HTERT RPE-1 (cell line): Measurements from ENCODE around the gene COQ6.
"Not testable (repeated sequence)": the region's sequence is repeated elsewhere in the genome, so short reads cannot be mapped to it uniquely, and the experiment has no call there.

Source experiments
- in situ Hi-C: fragments of 300-500 bp; cut with MboI; formaldehyde crosslinking; loops from 4 replicates; pipeline ENCODE4 v1.14.3; 2020; ENCODE audit warnings: low sequenced_read_pairs

The COQ6 gene

DNA sequence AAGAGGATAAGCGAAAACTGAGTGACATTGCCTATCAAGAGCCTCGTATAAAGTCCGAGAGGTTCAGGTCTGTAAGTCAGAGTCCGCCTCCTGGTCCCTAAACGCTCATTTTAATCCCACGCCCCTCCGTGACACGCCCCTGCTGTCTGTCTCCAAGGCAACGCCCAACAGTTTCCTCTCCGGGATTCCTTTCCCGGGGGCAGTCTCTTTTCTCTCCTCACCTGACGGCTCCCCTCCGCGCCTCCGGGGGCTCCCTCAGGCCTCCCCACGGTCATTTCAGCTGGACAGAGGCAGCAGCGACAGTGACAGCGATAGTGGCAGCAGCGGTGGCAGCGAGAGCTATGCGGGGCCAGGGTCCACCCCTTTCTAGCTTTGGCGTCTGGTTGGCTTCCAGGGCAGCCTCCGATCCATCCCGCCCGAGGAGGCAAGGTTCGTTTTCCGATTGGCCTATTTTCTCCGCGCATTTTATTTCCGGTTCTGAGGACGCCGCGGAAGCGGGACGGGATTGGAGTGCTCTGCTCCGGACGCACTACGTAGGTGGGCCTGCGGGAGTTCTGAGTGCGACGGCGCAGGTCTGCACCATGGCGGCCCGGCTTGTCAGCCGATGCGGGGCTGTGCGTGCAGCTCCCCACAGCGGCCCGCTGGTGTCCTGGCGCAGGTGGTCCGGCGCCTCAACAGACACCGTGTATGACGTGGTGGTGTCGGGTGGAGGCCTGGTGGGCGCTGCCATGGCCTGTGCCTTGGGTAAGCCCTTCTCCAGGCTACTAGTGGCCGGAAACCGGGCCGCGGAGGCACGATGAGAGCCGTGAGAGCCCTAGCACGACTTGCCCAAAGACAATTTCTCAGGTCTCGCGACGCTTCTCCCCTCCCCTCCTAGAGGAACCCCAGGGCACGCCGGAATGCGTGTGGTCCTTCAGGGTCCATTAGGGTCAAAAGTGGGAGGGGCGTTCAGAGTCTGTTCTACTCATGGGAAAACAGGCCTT, at the start of gene COQ6, which contains the start of gene FAM161B:
Gene COQ6, plus strand, starts transcription at position 551 of the 983 bp plus-strand sequence. Its CDS starts 31 bp downstream, at position 582.
Gene FAM161B, minus strand, starts transcription at position 343 of the 983 bp plus-strand sequence. Its CDS starts 68 bp downstream, at position 275.
- in situ Hi-C loops: no loop called here

- in situ Hi-C loops: no loop called here
Observed at GRCh38 chr14:73903028-73903427, 47.1 kb upstream of the COQ6 start.

DNA sequence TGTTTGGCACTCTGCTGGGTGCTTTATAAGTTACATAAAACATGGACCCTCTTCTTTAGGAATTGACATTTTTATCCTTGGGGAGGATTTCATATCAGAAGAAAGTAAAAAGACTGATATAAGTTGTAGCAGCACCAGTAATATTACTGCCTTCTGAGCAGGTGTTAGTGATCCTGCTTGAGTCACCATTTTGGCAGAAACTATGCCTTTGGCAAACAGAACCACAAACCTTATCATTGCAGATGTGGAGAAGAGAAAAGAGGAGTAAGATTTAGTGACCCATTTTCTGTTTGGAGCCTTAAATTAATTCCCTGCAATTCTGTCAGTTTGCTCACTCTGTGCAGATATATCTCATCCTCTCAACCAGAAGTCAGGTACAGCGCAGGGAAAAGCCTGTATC, 40.4 kb upstream of the COQ6 start:
- in situ Hi-C loops: no loop called here

- in situ Hi-C loops: no loop called here
Observed at GRCh38 chr14:73913256-73913655, 36.8 kb upstream of the COQ6 start.

DNA sequence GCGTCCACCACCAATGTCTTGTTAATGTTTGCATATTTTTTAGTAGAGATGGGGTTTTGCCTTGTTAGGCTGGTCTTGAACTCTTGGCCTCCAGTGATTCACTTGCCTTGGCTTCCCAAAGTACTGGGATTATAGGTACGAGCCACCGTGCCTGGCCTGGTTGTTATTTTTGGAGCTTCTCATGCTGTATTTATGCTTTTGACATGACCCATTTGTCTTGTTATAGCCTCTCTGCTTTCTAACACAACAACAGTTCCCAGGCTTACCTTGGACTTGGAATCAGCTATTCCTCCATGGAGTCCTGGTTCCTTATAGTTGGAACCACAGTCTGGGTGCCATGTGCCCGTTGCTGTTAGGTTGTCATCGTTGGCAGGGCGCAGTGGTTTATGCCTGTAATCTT, 33.8 kb upstream of the COQ6 start:
- in situ Hi-C loops: no loop called here

GRCh38 chr14:73919457-73919856, 30.6 kb upstream of the COQ6 start:
- in situ Hi-C loops: not testable (repeated sequence)

GRCh38 chr14:73924337-73924736, 25.8 kb upstream of the COQ6 start:
- in situ Hi-C loops: no loop called here

- in situ Hi-C loops: no loop called here
Observed at GRCh38 chr14:73935666-73936065, 14.4 kb upstream of the COQ6 start.

DNA sequence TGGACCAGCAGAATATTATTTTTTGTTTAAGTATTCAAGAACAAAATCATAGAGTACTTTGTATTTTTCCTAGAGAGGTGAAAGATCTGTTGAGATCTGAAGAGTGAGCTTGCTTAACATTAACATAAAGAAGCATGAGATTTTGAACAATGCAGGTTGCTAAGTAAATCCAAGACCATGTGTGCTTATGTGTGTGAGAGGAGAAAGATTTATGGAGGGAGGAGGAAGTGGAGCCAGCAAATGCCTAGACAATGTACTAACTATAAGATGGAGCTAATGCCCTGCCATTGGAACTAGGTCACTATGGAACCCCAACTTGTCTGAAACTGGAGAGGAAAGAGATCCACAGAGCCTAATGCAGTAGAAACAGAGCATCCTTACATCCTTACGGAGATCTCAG, 13.6 kb upstream of the COQ6 start:
- in situ Hi-C loops: no loop called here

DNA sequence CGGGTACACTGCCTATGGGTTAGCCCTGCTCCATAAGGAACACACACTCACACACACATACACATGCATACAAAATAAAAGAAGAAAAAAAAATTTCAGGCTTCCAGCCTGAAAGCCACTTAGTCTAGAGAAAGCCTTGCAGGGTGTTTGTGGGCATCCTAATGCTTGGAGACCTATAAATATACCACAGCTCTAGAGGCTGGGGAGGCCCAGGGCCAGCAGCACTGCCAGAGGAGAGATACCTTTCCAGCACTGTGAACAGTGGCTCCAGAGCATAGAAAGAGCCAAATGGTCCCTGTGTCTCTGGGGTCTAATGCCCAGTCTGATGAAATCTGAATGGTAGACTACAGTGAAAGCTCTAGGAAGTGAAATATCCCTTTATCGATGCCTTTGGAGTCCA, 13.1 kb upstream of the COQ6 start:
- in situ Hi-C loops: no loop called here

DNA sequence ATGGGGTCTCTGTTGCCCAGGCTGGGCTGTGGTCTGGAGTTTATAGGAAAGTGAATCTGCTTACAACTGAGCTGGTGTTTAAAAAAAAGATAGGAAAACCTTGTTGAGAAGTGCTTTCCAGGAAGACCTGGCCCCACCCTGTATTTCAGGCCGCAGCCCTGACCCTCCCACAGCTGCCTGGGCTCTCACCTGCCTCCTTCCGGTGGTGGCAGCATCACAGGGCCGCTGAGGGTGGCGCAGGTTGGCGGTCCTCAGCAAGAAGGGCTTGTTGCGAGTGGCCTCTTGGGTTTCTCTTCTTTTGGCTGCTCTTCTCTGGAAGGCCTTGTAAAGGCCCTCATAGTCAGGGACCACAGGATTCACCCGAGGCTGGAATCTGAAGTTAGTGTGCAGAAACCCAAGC, 7.9 kb upstream of the COQ6 start:
- in situ Hi-C loops: no loop called here

GRCh38 chr14:73943083-73943482, 7.0 kb upstream of the COQ6 start:
- in situ Hi-C loops: no loop called here

GRCh38 chr14:73944432-73945158, 5.5 kb upstream of the COQ6 start:
- in situ Hi-C loops: no loop called here

DNA sequence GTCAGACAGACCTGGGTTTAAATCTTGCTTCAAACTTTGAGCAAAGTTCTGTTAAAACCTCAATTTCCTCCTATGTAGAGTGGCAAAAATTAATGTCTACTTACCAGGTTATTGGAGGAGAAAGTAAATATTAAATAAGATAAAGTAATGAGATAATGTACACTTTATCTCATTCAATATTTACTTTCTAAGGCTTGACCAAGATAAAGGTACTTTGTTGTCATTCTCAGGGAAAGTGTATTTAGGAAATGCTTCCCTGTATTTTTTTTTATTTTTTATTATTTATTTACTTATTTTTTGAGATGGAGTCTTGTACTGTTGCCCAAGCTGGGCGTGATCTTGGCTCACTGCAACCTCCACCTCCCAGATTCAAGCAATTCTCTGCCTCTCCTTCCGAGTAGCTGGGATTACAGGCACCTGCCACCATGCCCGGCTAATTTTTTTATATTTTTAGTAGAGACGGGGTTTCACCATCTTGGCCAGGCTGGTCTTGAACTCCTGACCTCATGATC, 4.9 kb upstream of the COQ6 start:
- in situ Hi-C loops: no loop called here

DNA sequence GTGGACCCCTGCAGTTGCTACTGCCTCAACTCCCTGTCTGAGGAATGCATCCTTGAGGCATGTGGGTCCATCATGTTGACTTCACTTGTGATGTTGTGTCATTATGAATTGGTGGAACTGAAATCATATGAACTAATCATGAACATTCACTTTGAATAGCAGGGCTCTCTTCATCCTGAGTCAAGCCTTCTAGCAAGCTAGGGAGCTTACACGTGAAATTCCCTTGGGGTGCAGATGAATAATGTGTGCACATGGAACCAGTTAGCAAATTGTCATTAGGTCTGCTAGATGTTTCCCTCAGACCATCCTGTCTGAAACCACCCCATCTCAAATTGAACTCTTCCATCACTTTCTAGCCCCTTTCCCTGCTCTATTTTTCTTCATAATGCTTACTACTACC, 3.6 kb downstream of the COQ6 start:
- in situ Hi-C loops: no loop called here

DNA sequence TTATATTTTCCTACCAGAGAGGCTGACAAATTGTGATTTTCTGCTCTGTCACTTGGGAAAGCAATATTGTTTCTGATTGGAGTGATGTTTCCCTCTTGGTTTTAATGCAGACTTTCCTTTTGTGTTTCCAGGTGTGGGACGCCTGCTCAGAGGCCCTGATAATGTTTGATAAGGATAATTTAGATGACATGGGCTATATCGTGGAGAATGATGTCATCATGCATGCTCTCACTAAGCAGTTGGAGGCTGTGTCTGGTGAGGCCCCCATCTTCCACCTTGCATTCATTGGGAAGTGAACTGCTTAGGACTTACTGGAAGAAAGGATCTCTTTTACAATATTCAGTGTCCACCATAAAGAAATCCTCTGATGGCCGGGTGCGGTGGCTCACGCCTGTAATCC, 5.6 kb downstream of the COQ6 start:
- in situ Hi-C loops: no loop called here

GRCh38 chr14:73958591-73958990, 8.5 kb downstream of the COQ6 start:
- in situ Hi-C loops: no loop called here

DNA sequence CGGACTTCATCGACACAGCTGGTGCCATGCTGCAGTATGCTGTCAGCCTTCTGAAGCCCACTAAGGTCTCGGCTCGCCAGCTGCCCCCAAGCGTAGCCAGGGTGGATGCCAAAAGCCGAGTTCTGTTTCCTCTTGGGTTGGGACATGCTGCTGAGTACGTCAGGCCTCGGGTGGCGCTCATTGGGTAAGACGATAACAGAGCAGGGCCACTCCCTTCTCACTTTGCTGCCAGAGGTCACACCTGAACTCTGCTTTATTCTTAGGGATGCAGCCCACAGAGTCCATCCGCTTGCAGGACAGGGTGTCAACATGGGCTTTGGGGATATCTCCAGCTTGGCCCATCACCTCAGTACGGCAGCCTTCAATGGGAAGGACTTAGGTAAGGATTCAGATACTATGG, 11.1 kb downstream of the COQ6 start:
- in situ Hi-C loops: no loop called here

DNA sequence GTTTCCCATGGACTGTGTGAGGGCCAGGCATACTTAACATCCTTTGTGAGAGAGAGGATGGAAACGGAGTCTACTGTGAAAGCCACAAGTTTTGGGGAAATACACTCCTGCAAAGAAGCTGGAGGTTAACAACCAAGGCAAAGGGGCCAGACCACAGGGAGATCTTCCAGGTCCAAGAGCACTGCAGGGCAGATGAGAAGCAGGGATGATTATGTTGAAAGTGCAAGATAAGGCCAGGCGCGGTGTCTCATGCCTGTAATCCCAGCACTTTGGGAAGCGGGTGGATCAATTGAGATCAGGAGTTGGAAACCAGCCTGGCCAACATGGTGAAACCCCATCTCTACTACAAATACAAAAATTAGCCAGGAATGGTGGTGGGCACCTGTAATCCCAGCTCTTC, 15.1 kb downstream of the COQ6 start:
- in situ Hi-C loops: no loop called here

DNA sequence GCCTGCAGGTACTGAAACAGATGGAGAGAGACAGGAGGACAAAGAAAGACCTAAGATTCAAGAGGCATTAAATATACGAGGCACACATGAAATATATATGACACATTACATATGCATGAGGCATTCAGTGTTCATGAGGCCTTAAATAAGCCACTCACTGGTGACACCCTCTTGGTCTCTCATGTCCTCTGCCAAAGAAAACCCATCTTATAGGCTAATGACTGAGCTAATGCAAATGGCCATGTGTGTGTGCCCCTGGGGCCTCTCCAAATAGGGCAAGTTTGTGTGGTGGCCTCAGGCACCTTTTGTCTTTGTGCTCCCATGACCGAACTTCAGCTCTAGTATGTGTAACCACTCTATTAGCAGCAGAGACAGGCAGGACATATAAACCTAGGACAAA, 18.8 kb downstream of the COQ6 start:
- in situ Hi-C loops: no loop called here

DNA sequence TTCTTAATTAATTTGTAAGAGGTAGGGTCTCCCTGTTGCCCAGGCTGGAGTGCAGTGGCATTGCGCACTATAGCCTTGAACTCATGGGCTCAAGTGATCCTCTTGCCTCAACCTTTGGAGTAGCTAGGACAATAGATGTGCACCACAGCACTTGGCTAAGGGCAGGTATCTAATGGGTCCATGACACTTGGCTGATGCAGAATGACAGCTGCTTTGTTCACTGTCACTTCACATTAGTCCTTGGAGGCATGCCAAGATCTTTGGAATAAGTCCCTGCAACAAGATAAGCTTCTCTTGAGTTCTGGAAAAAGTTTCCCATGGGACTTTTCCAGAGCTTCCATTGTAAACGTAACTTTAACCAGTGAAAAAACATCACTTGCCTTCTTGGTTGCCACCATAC, 23.4 kb downstream of the COQ6 start:
- in situ Hi-C loops: no loop called here

- in situ Hi-C loops: no loop called here
Observed at GRCh38 chr14:73976125-73976524, 26.0 kb downstream of the COQ6 start.
